GM18499 (cell line): ENCODE results near the gene CAPS.

ENCODE experiments used
- ATAC-seq: cut with Tn5 transposase; IDR thresholded peaks from one replicate; pipeline ENCODE4 v1.9.1; 2021; ENCODE audit warnings: moderate number of reproducible peaks; ENCODE audit not compliant: insufficient read depth, unreplicated experiment

The CAPS gene

DNA sequence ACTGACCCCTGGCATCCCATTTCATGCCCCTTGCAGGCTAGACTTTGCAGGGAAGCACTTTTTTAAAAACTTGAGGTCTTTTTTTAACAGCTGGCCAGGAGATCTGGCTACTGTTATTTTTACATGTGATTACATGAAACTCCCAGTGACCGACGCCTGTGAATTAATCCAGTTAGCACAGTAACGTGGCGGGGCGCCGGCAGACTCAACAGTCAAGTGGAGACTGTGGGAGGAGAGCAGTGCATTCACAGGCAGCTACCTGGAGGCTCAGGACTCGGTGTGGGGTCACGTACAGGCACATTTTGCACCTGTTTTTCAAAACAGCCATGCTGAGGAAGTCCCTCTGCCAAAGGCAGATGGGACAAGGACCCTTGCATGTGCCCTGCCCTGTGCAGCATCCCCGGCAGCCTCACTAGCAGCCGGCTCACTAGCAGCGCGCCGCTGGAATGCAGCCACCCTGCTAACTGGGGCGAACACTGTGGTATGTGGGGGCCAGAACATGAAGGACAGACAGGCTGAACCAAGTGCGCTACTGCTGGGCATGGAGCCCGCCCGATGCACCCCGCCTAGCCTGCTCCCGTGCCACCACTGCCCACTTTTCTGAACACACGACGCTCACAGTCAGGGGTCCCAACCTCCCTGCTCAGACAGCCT, 18.7 kb downstream of the CAPS start:
- no peak for ATAC-seq

DNA sequence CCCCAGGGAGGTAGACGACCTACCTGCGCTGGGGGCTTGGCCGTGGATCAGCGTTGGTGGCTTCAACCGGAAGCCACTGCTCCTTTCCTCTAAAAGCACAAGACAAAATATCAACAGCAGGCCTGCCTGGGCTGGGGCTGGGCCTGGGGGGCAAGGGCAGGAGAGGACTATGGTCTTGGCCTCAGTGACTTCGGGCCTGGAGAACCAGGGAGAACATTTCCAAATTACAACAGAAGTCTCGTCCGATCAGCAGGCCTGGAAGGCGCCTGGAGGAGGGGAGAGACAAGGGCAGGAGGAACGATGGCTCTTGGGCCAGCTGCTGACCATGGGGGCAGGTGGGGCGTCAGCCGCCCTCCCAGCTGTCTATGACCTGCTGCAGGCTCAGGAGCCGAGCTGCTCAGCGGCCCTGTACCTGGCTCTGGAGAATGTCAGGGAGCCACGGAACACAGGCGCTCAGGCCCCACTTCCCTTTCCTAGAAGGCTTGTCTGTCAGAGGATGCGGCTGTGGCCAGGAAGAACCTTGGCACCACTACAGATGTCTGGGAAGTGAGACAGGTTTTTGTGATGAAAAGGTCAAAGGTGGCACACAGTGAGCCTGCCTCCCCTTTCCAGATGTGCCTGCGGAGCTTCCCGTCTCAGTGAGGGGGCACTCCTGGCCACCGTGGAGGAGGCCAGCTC, 19.5 kb downstream of the CAPS start:
- no peak for ATAC-seq

DNA sequence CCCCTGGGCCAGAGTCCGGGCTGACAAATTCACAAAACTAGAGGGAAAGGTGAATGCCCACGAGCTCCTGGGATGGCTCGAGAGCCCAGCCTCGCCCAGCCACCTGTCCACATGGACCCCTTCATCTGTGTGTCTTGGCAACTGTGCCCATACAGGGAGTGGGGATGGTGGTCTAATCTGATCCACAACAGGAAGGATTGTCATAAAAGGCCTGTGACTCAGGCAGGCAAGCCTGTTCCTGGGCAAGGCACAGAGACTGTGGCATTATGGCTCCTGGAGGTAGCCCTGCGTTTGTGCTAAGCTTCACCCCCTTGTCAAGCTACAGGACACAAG, 20.0 kb downstream of the CAPS start:
- ATAC-seq: no peak

GRCh38 chr19:5934774-5935472, 20.9 kb downstream of the CAPS start:
- no peak for ATAC-seq

DNA sequence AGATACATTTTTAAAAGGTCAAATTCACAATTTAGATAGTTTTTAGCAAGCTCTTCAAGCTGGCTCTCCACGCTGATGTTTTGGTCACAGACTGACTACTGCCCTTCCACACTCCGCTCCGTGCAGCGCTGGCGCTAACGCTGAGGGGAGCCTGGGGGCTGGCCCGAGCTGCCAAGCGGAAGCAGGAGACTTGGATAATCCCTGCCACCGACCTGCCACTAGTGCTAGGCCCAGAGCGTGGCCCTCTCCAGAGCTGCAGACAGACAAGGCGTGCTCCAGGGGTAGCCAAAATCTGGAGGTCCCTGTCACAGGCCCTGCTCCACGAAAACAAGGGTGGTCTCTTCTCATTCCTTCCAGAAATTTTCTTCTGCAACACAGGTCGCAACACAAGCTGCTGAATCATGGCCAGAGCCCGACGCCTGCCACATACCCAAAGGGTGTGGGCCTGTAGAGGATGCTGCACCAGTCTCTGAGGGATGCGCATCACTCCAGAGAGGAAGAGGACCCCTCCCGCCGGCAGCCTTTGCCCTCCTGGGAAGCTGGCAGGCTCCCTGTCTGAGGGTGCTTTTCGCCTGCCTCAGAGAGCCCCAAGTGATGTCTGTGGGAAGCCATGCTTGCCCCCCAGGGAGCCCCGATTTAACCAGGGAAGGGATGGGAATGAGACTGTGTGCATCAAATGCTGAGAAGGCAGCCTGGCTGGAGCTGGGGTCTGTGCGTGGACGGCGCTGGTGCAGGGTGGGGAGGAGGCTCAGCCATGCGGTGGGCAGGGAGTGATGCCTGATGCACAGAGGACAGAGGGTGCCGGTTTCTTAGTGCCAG, 21.6 kb downstream of the CAPS start:
- ATAC-seq: no peak

DNA sequence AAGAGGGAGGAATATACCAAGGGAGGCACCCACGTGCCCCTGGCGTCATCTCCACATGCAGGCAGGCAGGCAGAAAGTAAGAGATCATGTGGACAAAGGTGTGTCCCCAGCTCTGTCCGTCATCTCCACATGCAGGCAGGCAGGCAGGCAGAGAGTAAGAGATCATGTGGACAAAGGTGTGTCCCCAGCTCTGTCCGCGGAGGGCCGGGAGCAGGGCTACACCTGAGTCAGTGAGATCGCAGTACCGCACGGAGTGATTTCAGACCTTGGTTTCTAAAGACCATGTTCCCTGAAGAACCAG, 22.2 kb downstream of the CAPS start:
- ATAC-seq: no peak

- no peak for ATAC-seq
These were observed 23.5 kb downstream of the CAPS start for GRCh38 chr19:5937550-5937949.

- ATAC-seq: no peak
These were observed 26.5 kb downstream of the CAPS start for GRCh38 chr19:5940260-5941208.

GRCh38 chr19:5941673-5942072, 27.6 kb downstream of the CAPS start:
- no peak for ATAC-seq

DNA sequence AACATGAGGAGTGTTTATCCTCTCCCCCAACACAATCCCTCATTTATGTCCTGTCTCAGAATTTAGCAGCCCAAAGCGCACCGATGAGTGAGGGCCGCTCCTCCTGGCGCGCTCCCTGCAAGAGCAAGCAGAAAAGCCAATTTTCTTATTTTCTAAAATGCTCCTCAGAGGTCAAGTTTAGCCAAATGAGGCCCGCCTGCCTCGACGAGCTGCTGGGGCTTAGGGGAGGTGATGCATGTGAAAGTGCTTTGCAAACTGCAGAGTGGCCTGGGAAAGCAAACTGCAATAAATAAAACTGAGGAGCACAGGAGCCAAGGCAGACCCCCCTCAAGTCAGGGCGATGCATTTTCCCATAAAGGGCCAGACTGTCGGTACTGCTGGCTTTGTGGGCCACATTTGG, 29.0 kb downstream of the CAPS start:
- no peak for ATAC-seq

- no peak for ATAC-seq
These were observed 29.6 kb downstream of the CAPS start for GRCh38 chr19:5943623-5944022.

DNA sequence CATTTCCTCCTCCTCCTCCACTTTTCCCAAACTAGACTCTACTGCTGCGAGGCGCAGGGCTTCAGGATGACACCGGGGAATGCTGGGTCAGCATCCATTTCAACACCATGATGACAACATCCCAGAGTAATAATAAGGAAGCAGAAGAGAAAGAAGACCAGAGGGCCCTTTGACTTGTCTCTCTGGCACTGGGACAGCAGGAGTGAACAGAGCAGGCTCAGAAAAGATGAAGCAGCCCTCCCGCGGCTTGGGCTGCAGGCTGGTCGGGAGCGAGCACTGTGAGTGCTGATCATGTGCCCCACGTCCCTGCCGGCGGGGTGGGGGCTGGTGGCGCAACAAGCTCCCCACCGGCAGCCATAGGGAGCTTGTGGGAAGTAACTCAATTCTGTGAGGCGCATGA, 33.4 kb downstream of the CAPS start:
- ATAC-seq: no peak

GRCh38 chr19:5948752-5949564, 34.9 kb downstream of the CAPS start:
- no peak for ATAC-seq

DNA sequence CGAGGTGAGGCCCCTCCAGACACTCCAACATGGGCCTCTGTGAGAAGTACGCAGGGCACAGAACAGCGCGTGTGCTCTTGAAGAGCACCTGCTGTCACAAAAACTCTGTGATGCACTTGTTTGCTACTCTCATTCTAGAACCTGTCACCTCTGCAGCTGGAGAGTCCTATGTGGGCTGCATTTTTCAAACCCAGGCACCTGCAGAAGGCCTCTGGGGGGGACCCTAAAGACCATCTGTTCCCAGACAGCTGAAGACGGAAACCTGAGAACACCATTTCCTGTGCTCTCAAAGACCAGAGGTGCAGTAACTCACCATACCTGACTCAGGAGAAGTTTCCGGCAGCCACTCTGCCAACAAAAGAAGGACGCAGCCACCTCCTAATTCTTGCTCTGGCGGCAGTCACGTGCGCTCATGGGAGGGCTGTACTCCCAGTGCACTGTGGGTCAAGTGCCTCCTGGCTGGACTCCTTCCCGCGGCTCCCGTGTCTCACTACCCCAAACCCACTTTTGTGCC, 35.8 kb downstream of the CAPS start:
- no peak for ATAC-seq

GRCh38 chr19:5950741-5951140, 36.7 kb downstream of the CAPS start:
- no peak for ATAC-seq

GRCh38 chr19:5951338-5951861, 37.3 kb downstream of the CAPS start:
- ATAC-seq: no peak

GRCh38 chr19:5952193-5953029, 38.4 kb downstream of the CAPS start:
- no peak for ATAC-seq

DNA sequence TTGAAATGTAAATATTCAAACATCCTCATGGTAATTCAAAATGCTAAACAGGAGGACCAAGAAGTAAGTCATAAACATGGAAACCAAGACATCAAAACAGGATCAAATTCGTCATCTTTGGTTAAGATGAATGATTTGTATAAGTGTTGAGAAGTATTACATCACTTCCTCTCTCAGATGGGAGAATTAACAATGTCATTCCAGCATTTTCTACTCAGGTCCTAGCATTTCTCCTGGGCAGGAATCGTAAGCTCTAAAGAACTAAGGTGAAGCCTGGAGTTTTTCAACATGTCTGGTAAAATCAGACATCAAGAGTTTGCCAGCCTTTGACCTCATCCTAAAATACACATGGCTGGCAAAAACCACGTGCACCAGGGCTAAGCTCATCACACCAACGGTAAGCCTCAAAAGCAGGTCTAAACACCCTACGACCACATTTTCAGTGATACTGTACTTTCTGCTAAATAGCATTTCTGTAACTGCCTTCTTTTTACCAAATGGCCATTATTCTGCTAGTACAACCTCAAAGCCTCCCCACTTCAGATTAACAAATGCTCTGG, 39.1 kb downstream of the CAPS start:
- no peak for ATAC-seq
